Measurements from ENCODE around the gene RWDD4.

Gene RWDD4

GRCh38 chr4:183659872-183660242 lies 872 bp upstream of the RWDD4 start:
- H3K27ac ChIP-seq: peak overlapping the region; percentile 89
- no peak for TF ChIP-seq CTCF (conservative IDR thresholded peaks at IDR 0.05)

- TF ChIP-seq CTCF (conservative IDR thresholded peaks at IDR 0.05): no peak
- peak overlapping the region; percentile 89 for H3K27ac ChIP-seq
Observed at GRCh38 chr4:183658362-183659028, 490 bp downstream of the RWDD4 start.

- no peak overlapping the region; the same call in 1 of the 2 replicates for H3K27ac ChIP-seq
- TF ChIP-seq CTCF (conservative IDR thresholded peaks at IDR 0.05): no peak
Observed at GRCh38 chr4:183657564-183657963, 1.4 kb downstream of the RWDD4 start.

- H3K27ac ChIP-seq: no peak overlapping the region
- no peak for TF ChIP-seq CTCF (conservative IDR thresholded peaks at IDR 0.05)
Observed at GRCh38 chr4:183645326-183645725, 13.7 kb downstream of the RWDD4 start.

- no peak overlapping the region for H3K27ac ChIP-seq
- no peak for TF ChIP-seq CTCF (conservative IDR thresholded peaks at IDR 0.05)
Observed at GRCh38 chr4:183639291-183639690, 19.7 kb downstream of the RWDD4 start.

- no peak overlapping the region for H3K27ac ChIP-seq
- no peak for TF ChIP-seq CTCF (conservative IDR thresholded peaks at IDR 0.05)
Observed at GRCh38 chr4:183638436-183638835, 20.5 kb downstream of the RWDD4 start.

GRCh38 chr4:183637461-183637860 lies 21.5 kb downstream of the RWDD4 start:
- no peak for TF ChIP-seq CTCF (conservative IDR thresholded peaks at IDR 0.05)
- peak overlapping the region; percentile 86 for H3K27ac ChIP-seq

Measured in VCaP (cell line).